PC-3 (cell line): ENCODE results near the gene CHL1. TPM values are rescaled to one million over a fixed set of nuclear protein-coding genes. Genes with fewer than 3 reads are reported as not detected.

ENCODE experiments used
- ATAC-seq: fragments of 200-7000 bp; cut with Tn5 transposase; 2 replicates; pipeline ENCODE4 v1.9.1; 2020; ENCODE audit warnings: mild to moderate bottlenecking, moderate library complexity
- BruUV-seq: library from RNA; stranded (reverse); fragments of 400-500 nt; replicated peaks from 2 replicates; lab custom pipeline; 2021; lab: Mats Ljungman, UMichigan
- CTCF ChIA-PET: fragments of 300-600 bp; sonication (Branson Sonifier 250); formaldehyde crosslinking; loops from one replicate; lab custom pipeline; 2022; ENCODE audit warnings: antibody characterized with exemption; lab: Charles Lee
- POLR2A ChIA-PET: fragments of 300-600 bp; sonication (Branson Sonifier 250); formaldehyde crosslinking; loops from one replicate; lab custom pipeline; 2022; ENCODE audit warnings: antibody characterized with exemption; ENCODE audit not compliant: unreplicated experiment; lab: Charles Lee
- DNase-seq: peaks from one replicate; pipeline ENCODE4 v3.0.0-alpha.2; 2015
- H2AFZ ChIP-seq: fragments of 300-600 bp; sonication (generic); 2 replicates; pipeline ENCODE4 v1.6.0; 2016; ENCODE audit warnings: antibody characterized with exemption, low read length
- H3F3A ChIP-seq: fragments of 300-600 bp; sonication (generic); one replicate; pipeline ENCODE4 v1.6.0; 2017; ENCODE audit warnings: antibody characterized with exemption, low read length, control low read depth, mild to moderate bottlenecking; ENCODE audit not compliant: unreplicated experiment
- H3K27ac ChIP-seq: fragments of 300-600 bp; sonication (generic); 2 replicates; pipeline ENCODE4 v1.5.1; 2016; ENCODE audit warnings: mild to moderate bottlenecking, low read length
- H3K27me3 ChIP-seq: fragments of 300-600 bp; sonication (generic); 2 replicates; pipeline ENCODE4 v1.6.1; 2016; ENCODE audit warnings: low read length, mixed read lengths
- H3K36me3 ChIP-seq: fragments of 300-600 bp; sonication (generic); 2 replicates; pipeline ENCODE4 v1.6.1; 2016; ENCODE audit warnings: low read depth, mixed run types, low read length, mixed read lengths
- H3K4me1 ChIP-seq: fragments of 300-600 bp; sonication (generic); 2 replicates; pipeline ENCODE4 v1.5.1; 2016; ENCODE audit warnings: low read length; ENCODE audit not compliant: insufficient read depth
- H3K4me2 ChIP-seq: fragments of 300-600 bp; sonication (generic); 2 replicates; pipeline ENCODE4 v1.6.0; 2016; ENCODE audit warnings: low read length
- H3K4me3 ChIP-seq: fragments of 300-600 bp; sonication (generic); 2 replicates; pipeline ENCODE4 v1.5.1; 2016; ENCODE audit warnings: mild to moderate bottlenecking, low read length, mixed read lengths
- H3K79me2 ChIP-seq: fragments of 300-600 bp; sonication (generic); 2 replicates; pipeline ENCODE4 v1.6.1; 2017; ENCODE audit warnings: low read length, mixed read lengths
- H3K9ac ChIP-seq: fragments of 300-600 bp; sonication (generic); 2 replicates; pipeline ENCODE4 v1.6.0; 2016; ENCODE audit warnings: mild to moderate bottlenecking, low read length
- H3K9me2 ChIP-seq: fragments of 300-600 bp; sonication (generic); replicated peaks from 2 replicates; pipeline ENCODE4 v1.6.1; 2016; ENCODE audit warnings: mixed run types, low read length, mixed read lengths
- H3K9me3 ChIP-seq: fragments of 300-600 bp; sonication (generic); 2 replicates; pipeline ENCODE4 v1.6.1; 2016; ENCODE audit warnings: low read length, mixed read lengths
- H4K20me1 ChIP-seq: fragments of 300-600 bp; sonication (generic); 2 replicates; pipeline ENCODE4 v1.6.1; 2016; ENCODE audit warnings: low read length, mixed read lengths
- CTCF ChIP-seq: fragments of 300-600 bp; sonication (generic); conservative IDR thresholded peaks from 2 replicates; pipeline ENCODE4 v1.5.1; 2017; ENCODE audit warnings: antibody characterized with exemption, low read depth, mild to moderate bottlenecking, low read length
- EZH2 ChIP-seq: fragments of 300-600 bp; sonication (generic); IDR thresholded peaks from one replicate; pipeline ENCODE4 v1.6.1; 2017; ENCODE audit warnings: antibody characterized with exemption, mild to moderate bottlenecking, low read length; ENCODE audit not compliant: unreplicated experiment
- EZH2phosphoT487 ChIP-seq: fragments of 300-600 bp; sonication (generic); IDR thresholded peaks from 2 replicates; pipeline ENCODE4 v1.6.1; 2018; ENCODE audit warnings: mild to moderate bottlenecking, antibody characterized with exemption, low read length, borderline replicate concordance
- intact Hi-C: fragments of 100-400 bp; cut with micrococcal nuclease; formaldehyde crosslinking; loops from 2 replicates; pipeline ENCODE4 v1.9.0; 2023
- total RNA-seq: library from RNA; depleted of rRNA; stranded (reverse); fragments of >200 nt; gene quantifications from 2 replicates; pipeline ENCODE4 v1.2.3, GENCODE V29; 2014

The CHL1 gene
- total RNA-seq, 1 experiment from 2014 or later, result not detected

GRCh38 chr3:447671-448070, 251.1 kb downstream of the CHL1 start:
- Histone ChIP-seq H3K9me3 (peaks cover 11% of the 10 kb centered on the region; the same call in 1 of the 2 replicates), H3K9me2 (no peaks in the 10 kb centered on the region), H3F3A (no peaks in the 10 kb centered on the region), H3K79me2 (no peaks in the 10 kb centered on the region), H3K27ac (no peak overlapping the region), H2AFZ (no peak overlapping the region), H3K9ac (no peak overlapping the region), H4K20me1 (no peaks in the 10 kb centered on the region), H3K36me3 (no peaks in the 10 kb centered on the region), H3K27me3 (no peaks in the 10 kb centered on the region), H3K4me3 (no peak overlapping the region), H3K4me1 (no peaks in the 10 kb centered on the region), H3K4me2 (no peak overlapping the region)
- ChIA-PET POLR2A (no interaction called here), CTCF (no interaction called here)
- intact Hi-C loops, result no loop called here
- TF ChIP-seq EZH2 (no peak), EZH2phosphoT487 (no peak), CTCF (no peak)
- DNase-seq, result no peak
- BruUV-seq, result no TSS peak
- no peak for ATAC-seq

DNA sequence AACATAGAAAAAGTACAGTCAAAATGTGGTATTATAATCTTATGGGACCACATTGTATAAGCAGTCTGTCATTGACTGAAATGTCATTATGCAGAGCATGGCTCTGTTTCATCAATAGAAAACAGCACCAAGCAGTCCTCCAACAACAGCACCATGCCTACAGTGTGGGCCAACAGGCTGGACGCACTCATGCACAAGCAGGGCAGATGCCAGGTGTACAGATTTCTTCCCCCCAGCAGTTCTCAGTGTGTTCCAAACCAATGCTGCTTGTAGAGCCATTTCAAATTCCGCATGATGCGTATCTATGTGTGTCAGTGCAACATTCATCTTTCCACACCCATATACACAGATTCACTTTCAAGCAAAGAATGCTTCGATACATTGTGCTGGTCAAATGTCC, 253.1 kb downstream of the CHL1 start:
- Histone ChIP-seq H3K4me2 (no peak overlapping the region), H3K79me2 (no peaks in the 10 kb centered on the region), H3K36me3 (no peaks in the 10 kb centered on the region), H3K27ac (no peak overlapping the region), H4K20me1 (no peaks in the 10 kb centered on the region), H3K4me1 (no peaks in the 10 kb centered on the region), H3K4me3 (no peak overlapping the region), H3F3A (no peaks in the 10 kb centered on the region), H3K9me3 (peaks cover 11% of the 10 kb centered on the region; the same call in 1 of the 2 replicates), H3K9ac (no peak overlapping the region), H3K27me3 (peaks cover 4% of the 10 kb centered on the region; the same call in 1 of the 2 replicates), H3K9me2 (no peaks in the 10 kb centered on the region), H2AFZ (no peak overlapping the region)
- no TSS peak for BruUV-seq
- ChIA-PET CTCF (no interaction called here), POLR2A (no interaction called here)
- TF ChIP-seq EZH2phosphoT487 (no peak), CTCF (no peak), EZH2 (no peak)
- intact Hi-C loops, result no loop called here
- ATAC-seq (no peak), DNase-seq (no peak)

GRCh38 chr3:452221-452620, 255.7 kb downstream of the CHL1 start:
- CTCF ChIA-PET, result no interaction called here
- H3K4me2 ChIP-seq, result no peak overlapping the region
- H2AFZ ChIP-seq, result no peak overlapping the region
- H3K9ac ChIP-seq, result no peak overlapping the region
- no peaks in the 10 kb centered on the region for H3K4me1 ChIP-seq
- H4K20me1 ChIP-seq, result no peaks in the 10 kb centered on the region
- POLR2A ChIA-PET, result no interaction called here
- H3F3A ChIP-seq, result no peaks in the 10 kb centered on the region
- H3K36me3 ChIP-seq, result no peaks in the 10 kb centered on the region
- intact Hi-C loops, result no loop called here
- no peak overlapping the region for H3K27ac ChIP-seq
- peaks cover 15% of the 10 kb centered on the region; the same call in 1 of the 2 replicates for H3K27me3 ChIP-seq
- H3K9me2 ChIP-seq, result no peaks in the 10 kb centered on the region
- no peak overlapping the region for H3K4me3 ChIP-seq
- BruUV-seq, result no TSS peak
- ATAC-seq (no peak), DNase-seq (no peak)
- TF ChIP-seq CTCF, result no peak
- no peak for TF ChIP-seq EZH2phosphoT487
- no peak for TF ChIP-seq EZH2
- H3K9me3 ChIP-seq, result 0 out of 2 replicates have a peak, but pooled peaks cover 7% of the 10 kb centered on the region
- no peaks in the 10 kb centered on the region for H3K79me2 ChIP-seq
